HUES6 (cell line): ENCODE data around the gene KIAA1217.
"Not testable (repeated sequence)": the region's sequence is repeated elsewhere in the genome, so short reads cannot be mapped to it uniquely, and the experiment has no call there.

Experiments
- H3K27ac ChIP-seq: 2 replicates; pipeline ENCODE4 v1.7.0; 2013; ENCODE audit warnings: low read depth, mild to moderate bottlenecking, low read length, inconsistent platforms
- H3K27me3 ChIP-seq: 2 replicates; pipeline ENCODE4 v1.6.1; 2013; ENCODE audit warnings: low read length; ENCODE audit not compliant: control insufficient read depth, insufficient read depth
- H3K36me3 ChIP-seq: 2 replicates; pipeline ENCODE4 v1.6.1; 2013; ENCODE audit warnings: low read length; ENCODE audit not compliant: control insufficient read depth, insufficient read depth
- H3K4me1 ChIP-seq: 2 replicates; pipeline ENCODE4 v1.6.1; 2013; ENCODE audit warnings: low read length; ENCODE audit not compliant: control insufficient read depth, insufficient read depth
- H3K4me3 ChIP-seq: 2 replicates; pipeline ENCODE4 v1.5.1; 2013; ENCODE audit warnings: low read depth, low read length
- H3K9ac ChIP-seq: one replicate; pipeline ENCODE4 v1.6.1; 2013; ENCODE audit warnings: mild to moderate bottlenecking, low read length
- H3K9me3 ChIP-seq: 2 replicates; pipeline ENCODE4 v1.6.1; 2013; ENCODE audit warnings: low read depth, low read length; ENCODE audit not compliant: control insufficient read depth, insufficient read depth

KIAA1217 gene

DNA sequence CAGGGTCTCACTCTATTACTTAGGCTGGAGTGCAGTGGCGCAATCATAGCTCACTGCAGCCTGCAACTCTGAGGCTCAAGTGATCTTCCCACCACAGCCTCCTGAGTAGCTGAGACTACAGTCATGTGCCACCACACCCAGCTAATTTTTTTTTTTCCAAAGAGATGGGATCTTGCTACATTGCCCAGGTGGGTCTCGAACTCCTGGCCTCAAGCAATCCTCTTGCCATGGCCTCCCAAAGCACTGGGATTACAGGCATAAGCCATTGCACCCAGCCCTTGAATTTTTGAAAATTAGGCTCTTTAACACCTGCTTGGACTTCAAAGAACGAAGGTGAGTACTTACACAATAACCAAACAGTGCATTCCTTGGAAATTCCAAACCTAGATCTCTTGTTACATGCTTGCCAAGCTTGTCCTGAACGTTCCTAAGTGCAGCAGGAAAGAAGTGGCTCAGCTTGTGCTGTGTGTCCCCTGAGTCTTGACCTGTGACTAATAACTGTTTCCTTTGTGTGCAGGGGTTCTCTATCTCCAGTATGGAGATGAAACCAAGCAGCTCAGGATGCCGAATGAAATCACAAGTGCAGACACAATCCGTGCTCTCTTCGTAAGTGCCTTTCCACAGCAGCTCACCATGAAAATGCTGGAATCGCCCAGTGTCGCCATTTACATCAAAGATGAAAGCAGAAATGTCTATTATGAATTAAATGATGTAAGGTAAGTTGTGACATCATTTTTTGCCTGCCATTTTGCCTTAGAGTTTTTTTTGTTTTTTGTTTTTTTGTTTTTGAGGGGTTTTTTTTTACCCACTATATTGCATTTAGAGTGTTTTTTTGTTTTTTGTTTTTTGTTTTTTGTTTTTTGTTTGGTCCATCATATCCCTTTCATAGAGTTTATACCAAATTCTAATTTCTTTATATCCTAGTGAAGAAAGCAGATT is 223.8 kb downstream of the KIAA1217 start:
- Histone ChIP-seq H3K36me3 (peaks cover 11% of the 10 kb centered on the region; the same call in 1 of the 2 replicates), H3K4me3 (no peak overlapping the region), H3K9ac (peak overlapping the region; percentile 12), H3K9me3 (no peaks in the 10 kb centered on the region), H3K27ac (no peak overlapping the region; the same call in 1 of the 2 replicates), H3K27me3 (no peaks in the 10 kb centered on the region), H3K4me1 (peaks cover 12% of the 10 kb centered on the region)

DNA sequence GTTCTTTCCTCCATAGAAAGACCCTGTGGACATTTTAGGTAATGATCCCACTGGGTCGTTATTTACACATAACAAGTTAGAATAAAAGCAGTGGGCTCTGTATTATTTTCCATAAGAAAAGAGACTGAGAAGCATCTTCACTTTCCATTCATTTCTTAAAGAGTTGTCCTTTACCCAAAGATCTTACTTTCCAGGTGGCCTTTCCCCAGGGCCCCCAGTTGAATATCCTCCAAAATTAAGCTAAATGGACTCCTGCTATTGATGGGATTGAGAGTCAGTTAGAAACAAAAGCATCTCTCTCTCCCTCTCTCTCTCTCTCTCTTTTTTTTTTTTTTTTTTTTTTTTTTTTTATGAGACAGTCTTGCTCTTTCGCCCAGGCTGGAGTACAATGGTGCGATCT is 224.8 kb downstream of the KIAA1217 start:
- Histone ChIP-seq H3K27me3 (no peaks in the 10 kb centered on the region), H3K9me3 (no peaks in the 10 kb centered on the region), H3K27ac (no peak overlapping the region; the same call in 1 of the 2 replicates), H3K9ac (no peak overlapping the region), H3K36me3 (peaks cover 18% of the 10 kb centered on the region; the same call in 1 of the 2 replicates), H3K4me3 (no peak overlapping the region), H3K4me1 (peaks cover 12% of the 10 kb centered on the region)

DNA sequence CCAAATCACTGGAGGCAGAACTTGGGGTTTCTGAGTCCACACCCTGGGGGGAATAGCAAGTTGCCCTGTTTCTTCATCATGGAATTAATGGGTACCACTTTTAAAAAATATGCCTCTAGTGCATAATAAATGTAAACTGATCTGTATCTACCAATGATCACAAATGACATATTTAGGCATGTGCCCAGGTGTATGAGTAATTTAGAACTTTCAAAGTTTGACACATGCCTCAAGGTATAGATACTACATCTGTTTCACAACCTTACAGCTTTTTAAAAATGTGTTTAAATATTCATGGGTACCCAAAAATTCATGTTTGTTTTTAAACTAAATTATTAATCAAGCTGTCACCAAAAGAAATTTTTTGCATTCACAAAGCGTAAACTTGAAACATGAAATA is 226.0 kb downstream of the KIAA1217 start:
- Histone ChIP-seq H3K9ac (no peak overlapping the region), H3K27me3 (no peaks in the 10 kb centered on the region), H3K27ac (no peak overlapping the region), H3K4me3 (no peak overlapping the region), H3K9me3 (no peaks in the 10 kb centered on the region), H3K36me3 (peaks cover 25% of the 10 kb centered on the region; the same call in 1 of the 2 replicates), H3K4me1 (peaks cover 12% of the 10 kb centered on the region)

DNA sequence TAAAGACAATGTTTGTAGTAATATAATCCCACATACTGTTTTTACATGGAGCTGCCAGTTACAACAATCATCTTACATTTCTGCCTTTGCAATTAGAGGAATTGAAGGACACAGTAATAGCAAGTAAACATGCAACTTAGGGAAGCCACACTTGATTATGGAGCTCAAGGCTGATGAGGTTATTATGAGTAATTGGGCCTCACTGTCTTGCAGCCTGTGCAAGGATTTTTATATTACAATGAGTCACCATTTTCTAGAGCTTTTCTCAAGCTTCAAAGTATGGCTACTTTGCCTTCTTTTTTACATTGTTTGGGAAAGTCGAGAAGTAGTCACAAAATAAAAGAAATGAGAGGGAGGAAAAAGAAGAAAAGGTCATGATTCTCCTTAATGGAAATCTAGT is 226.4 kb downstream of the KIAA1217 start:
- no peak overlapping the region for H3K27ac ChIP-seq
- no peaks in the 10 kb centered on the region for H3K9me3 ChIP-seq
- peaks cover 25% of the 10 kb centered on the region; the same call in 1 of the 2 replicates for H3K36me3 ChIP-seq
- H3K9ac ChIP-seq: no peak overlapping the region
- no peaks in the 10 kb centered on the region for H3K27me3 ChIP-seq
- no peak overlapping the region for H3K4me3 ChIP-seq
- peaks cover 12% of the 10 kb centered on the region for H3K4me1 ChIP-seq

GRCh38 chr10:24437302-24437701 is 228.4 kb downstream of the KIAA1217 start:
- Histone ChIP-seq H3K27me3 (no peaks in the 10 kb centered on the region), H3K9me3 (no peaks in the 10 kb centered on the region), H3K9ac (no peak overlapping the region), H3K36me3 (peaks cover 25% of the 10 kb centered on the region; the same call in 1 of the 2 replicates), H3K4me1 (peaks cover 22% of the 10 kb centered on the region), H3K4me3 (no peak overlapping the region), H3K27ac (no peak overlapping the region)

GRCh38 chr10:24438800-24439199 is 229.9 kb downstream of the KIAA1217 start:
- no peaks in the 10 kb centered on the region for H3K27me3 ChIP-seq
- peaks cover 22% of the 10 kb centered on the region for H3K4me1 ChIP-seq
- H3K36me3 ChIP-seq: peaks cover 25% of the 10 kb centered on the region; the same call in 1 of the 2 replicates
- H3K27ac ChIP-seq: no peak overlapping the region
- no peaks in the 10 kb centered on the region for H3K9me3 ChIP-seq
- H3K9ac ChIP-seq: no peak overlapping the region
- no peak overlapping the region for H3K4me3 ChIP-seq

GRCh38 chr10:24439935-24440334 is 231.0 kb downstream of the KIAA1217 start:
- Histone ChIP-seq H3K27ac (no peak overlapping the region), H3K27me3 (no peaks in the 10 kb centered on the region), H3K4me1 (peaks cover 17% of the 10 kb centered on the region), H3K9ac (no peak overlapping the region), H3K36me3 (peaks cover 18% of the 10 kb centered on the region; the same call in 1 of the 2 replicates), H3K4me3 (no peak overlapping the region), H3K9me3 (no peaks in the 10 kb centered on the region)

DNA sequence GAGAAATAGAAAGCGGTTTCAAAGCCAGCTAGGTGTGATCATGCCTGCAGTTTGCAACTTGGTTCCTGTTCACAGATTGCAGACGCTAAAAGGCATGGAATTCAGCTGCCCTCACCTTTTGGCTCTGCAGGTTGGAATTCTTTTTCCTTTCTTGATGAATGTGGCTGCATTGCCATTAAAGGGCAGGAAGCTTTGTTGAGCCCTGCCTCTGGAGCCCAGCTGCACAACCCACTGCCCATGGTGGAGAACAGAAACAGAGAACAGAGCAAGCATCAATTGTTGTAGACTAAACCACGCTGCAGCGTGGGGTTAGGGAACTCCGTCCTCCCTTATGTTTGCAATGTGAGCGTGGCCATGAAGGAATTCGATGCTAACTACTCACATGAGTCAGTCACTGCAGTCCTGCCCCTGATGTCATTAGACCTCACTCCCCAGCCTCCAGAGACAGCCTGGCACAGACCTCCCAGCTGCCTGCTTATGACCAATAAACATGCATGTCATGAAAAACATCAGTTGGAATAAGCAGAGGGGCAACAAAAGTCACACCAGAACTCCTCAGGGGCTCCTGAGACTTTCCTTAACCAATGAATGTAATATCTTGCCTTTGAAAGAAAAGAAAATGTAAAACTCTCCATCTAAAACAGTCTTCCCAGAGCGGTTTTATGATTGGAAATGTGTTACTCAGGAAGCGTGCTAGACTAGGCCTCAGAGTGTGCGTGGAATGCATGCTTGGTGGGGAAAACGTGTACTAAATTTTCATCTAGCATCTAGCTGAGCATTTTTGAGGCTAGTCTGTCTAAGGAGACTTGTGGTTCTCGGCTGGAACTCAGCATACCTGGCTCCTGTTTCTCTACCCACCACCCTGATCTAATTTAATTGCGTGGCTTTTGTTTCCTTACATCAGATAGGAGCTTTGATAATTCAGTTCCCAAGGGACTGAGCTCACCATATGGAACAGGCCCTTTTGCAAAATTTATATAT is 232.2 kb downstream of the KIAA1217 start:
- H3K9ac ChIP-seq: no peak overlapping the region
- H3K4me3 ChIP-seq: no peak overlapping the region
- H3K9me3 ChIP-seq: no peaks in the 10 kb centered on the region
- H3K36me3 ChIP-seq: peaks cover 14% of the 10 kb centered on the region; the same call in 1 of the 2 replicates
- H3K27ac ChIP-seq: no peak overlapping the region
- no peaks in the 10 kb centered on the region for H3K27me3 ChIP-seq
- peaks cover 17% of the 10 kb centered on the region for H3K4me1 ChIP-seq

DNA sequence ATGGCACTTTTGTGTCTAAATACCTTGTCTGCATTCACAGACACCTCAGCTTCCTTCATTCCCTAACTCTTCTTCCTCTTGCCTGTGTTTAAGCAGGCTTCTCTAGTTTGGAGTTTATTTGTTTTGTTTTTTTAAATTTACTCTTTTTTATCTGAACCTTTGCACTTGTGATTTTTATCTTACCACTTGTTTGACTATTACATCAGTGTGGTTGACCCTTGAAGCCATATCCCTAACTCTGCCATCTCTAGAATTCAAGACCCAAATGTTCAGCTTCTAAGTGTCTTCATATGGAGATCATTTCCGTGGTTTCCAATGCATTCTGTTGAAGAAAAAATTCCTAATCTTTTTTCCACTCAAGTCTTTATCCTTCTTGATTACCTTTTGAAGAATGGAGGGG is 233.3 kb downstream of the KIAA1217 start:
- no peaks in the 10 kb centered on the region for H3K27me3 ChIP-seq
- peaks cover 14% of the 10 kb centered on the region; the same call in 1 of the 2 replicates for H3K36me3 ChIP-seq
- H3K4me3 ChIP-seq: no peak overlapping the region
- H3K9me3 ChIP-seq: no peaks in the 10 kb centered on the region
- no peak overlapping the region for H3K27ac ChIP-seq
- H3K9ac ChIP-seq: no peak overlapping the region
- peaks cover 10% of the 10 kb centered on the region; the same call in 1 of the 2 replicates for H3K4me1 ChIP-seq

DNA sequence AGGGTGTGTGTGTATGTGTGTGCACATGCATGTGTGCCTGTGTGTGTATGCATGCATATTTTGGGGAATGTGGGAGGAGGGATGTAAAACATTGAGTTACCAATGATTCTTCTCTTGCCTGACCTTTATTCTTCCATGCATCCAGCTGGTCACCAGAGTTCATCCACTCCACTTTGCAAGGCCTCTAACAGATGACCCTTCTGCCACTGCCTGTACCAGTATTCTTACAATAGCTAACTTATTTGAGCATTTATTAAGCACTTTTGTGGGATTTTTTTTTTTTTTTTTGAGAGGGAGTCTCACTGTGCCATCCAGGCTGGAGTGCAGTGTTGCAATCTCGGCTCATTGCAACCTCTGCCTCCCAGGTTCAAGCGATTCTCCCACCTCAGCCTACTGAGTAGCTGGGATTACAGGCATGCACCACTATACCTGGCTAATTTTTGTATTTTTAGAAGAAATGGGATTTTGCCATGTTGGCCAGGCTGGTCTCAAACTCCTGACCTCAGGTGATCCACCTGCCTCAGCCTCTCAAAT is 233.8 kb downstream of the KIAA1217 start:
- H3K27me3 ChIP-seq, H3K9me3 ChIP-seq, H3K27ac ChIP-seq, H3K4me3 ChIP-seq, H3K9ac ChIP-seq: not testable (repeated sequence)
- peaks cover 10% of the 10 kb centered on the region; the same call in 1 of the 2 replicates for H3K4me1 ChIP-seq
- peaks cover 14% of the 10 kb centered on the region; the same call in 1 of the 2 replicates for H3K36me3 ChIP-seq
